A549 (cell line): Measurements from ENCODE around the gene TSPAN15. TPM values are rescaled to one million over a fixed set of nuclear protein-coding genes. Genes with fewer than 3 reads are reported as not detected.

Experiments
- ATAC-seq, 2 experiments: fragments of 200-7000 bp in 1 of 2; fragments of >200 bp in 1 of 2; cut with Nextera tagmentation in 1 of 2; cut with Tn5 transposase in 1 of 2; 3 replicates each; pipeline versions ENCODE4 v1.8.0 to v1.9.1; 2018 to 2020; ENCODE audit warnings: mild to moderate bottlenecking in 1 of 2, moderate library complexity in 1 of 2
- CTCF ChIA-PET: fragments of 300-600 bp; sonication (Branson Sonifier 250); formaldehyde crosslinking; extraction: SDS; loops from one replicate; lab custom pipeline; 2021; ENCODE audit warnings: antibody characterized with exemption, inconsistent platforms; lab: Yijun Ruan, JAX
- POLR2A ChIA-PET: fragments of 350-600 bp; formaldehyde crosslinking; extraction: SDS; loops from one replicate; lab custom pipeline; 2021; ENCODE audit warnings: antibody characterized with exemption, inconsistent platforms; lab: Yijun Ruan, JAX
- DNase-seq, 2 experiments: peaks; one replicate each; pipeline versions ENCODE4 v3.0.0 to v3.0.0-alpha.2; 2011 to 2016; ENCODE audit warnings: low read depth in 1 of 2, low spot score in 1 of 2
- FAIRE-seq: peaks from 2 replicates; lab custom pipeline; 2011; peaks lifted over from hg19 to GRCh38; lab: Jason Lieb, UNC
- H3K27ac ChIP-seq, 2 experiments: fragments of >200 bp; sonication (Bioruptor Twin); formaldehyde crosslinking; 3 replicates each; pipeline ENCODE4 v1.5.1; 2016 to 2017
- H3K4me1 ChIP-seq: fragments of >200 bp; sonication (Bioruptor Twin); formaldehyde crosslinking; 3 replicates; pipeline ENCODE4 v1.6.1; 2016
- H3K4me2 ChIP-seq: fragments of >200 bp; sonication (Bioruptor Twin); formaldehyde crosslinking; 3 replicates; pipeline ENCODE4 v1.6.1; 2016
- H3K4me3 ChIP-seq: fragments of >200 bp; sonication (Bioruptor Twin); formaldehyde crosslinking; 3 replicates; pipeline ENCODE4 v1.5.1; 2016
- H3K9me3 ChIP-seq: fragments of >200 bp; sonication (Bioruptor Twin); formaldehyde crosslinking; 3 replicates; pipeline ENCODE4 v1.6.1; 2016
- BHLHE40 ChIP-seq: IDR thresholded peaks from 2 replicates; pipeline ENCODE4 v1.6.1; 2012; ENCODE audit warnings: low read depth, low read length, inconsistent platforms
- CEBPB ChIP-seq, 2 experiments: fragments of >200 bp in 1 of 2; sonication (Bioruptor Twin) in 1 of 2; formaldehyde crosslinking in 1 of 2; IDR thresholded peaks; 2 replicates each; pipeline ENCODE4 v1.6.1; 2012 to 2016
- CHD4 ChIP-seq: fragments of 200-600 bp; sonication (generic); IDR thresholded peaks from 2 replicates; pipeline ENCODE4 v1.6.1; 2016; ENCODE audit warnings: antibody characterized with exemption, mild to moderate bottlenecking, borderline replicate concordance
- EP300 ChIP-seq, 2 experiments: fragments of >200 bp; sonication (Bioruptor Twin); formaldehyde crosslinking; IDR thresholded peaks; 2 replicates in 1 of 2; 3 replicates in 1 of 2; pipeline ENCODE4 v1.6.1; 2016 to 2017
- FOSB ChIP-seq: fragments of 250-450 bp; sonication (Bioruptor Pico); IDR thresholded peaks from 2 replicates; pipeline ENCODE4 v1.5.0; 2020; ENCODE audit warnings: mild to moderate bottlenecking, moderate library complexity
- FOSL2 ChIP-seq, 2 experiments: fragments of 450-650 bp in 1 of 2; fragments of >200 bp in 1 of 2; sonication (Bioruptor Twin) in 1 of 2; formaldehyde crosslinking; IDR thresholded peaks; 2 replicates each; pipeline versions ENCODE4 v1.5.0 to v1.6.1; 2016 to 2020; ENCODE audit warnings: mild to moderate bottlenecking in 1 of 2, moderate library complexity in 1 of 2
- FOXS1 ChIP-seq: fragments of 250-450 bp; sonication (Bioruptor Pico); IDR thresholded peaks from 2 replicates; pipeline ENCODE4 v1.5.0; 2020; ENCODE audit warnings: mild to moderate bottlenecking, moderate library complexity
- HOXB13 ChIP-seq: fragments of 250-450 bp; sonication (Bioruptor Pico); IDR thresholded peaks from 2 replicates; pipeline ENCODE4 v1.5.0; 2020; ENCODE audit warnings: low read depth, mild to moderate bottlenecking, moderate library complexity
- HOXB5 ChIP-seq: fragments of 250-450 bp; sonication (Bioruptor Pico); IDR thresholded peaks from 2 replicates; pipeline ENCODE4 v1.5.0; 2020; ENCODE audit warnings: mild to moderate bottlenecking, moderate library complexity
- KDM5A ChIP-seq: fragments of 200-600 bp; sonication (generic); IDR thresholded peaks from 2 replicates; pipeline ENCODE4 v1.6.1; 2016; ENCODE audit warnings: antibody characterized with exemption, mild to moderate bottlenecking
- MAFK ChIP-seq: fragments of 450-650 bp; IDR thresholded peaks from 2 replicates; pipeline ENCODE4 v1.6.1; 2014; ENCODE audit not compliant: partially characterized antibody
- NFE2L2 ChIP-seq: fragments of 150-350 bp; conservative IDR thresholded peaks from 2 replicates; pipeline ENCODE4 v1.6.1; 2014; ENCODE audit warnings: low read length
- NR3C1 ChIP-seq: fragments of >200 bp; sonication (Bioruptor Twin); formaldehyde crosslinking; IDR thresholded peaks from 3 replicates; pipeline ENCODE4 v1.6.1; 2017
- POLR2A ChIP-seq: IDR thresholded peaks from 2 replicates; pipeline ENCODE4 v1.6.1; 2012; ENCODE audit warnings: mild to moderate bottlenecking, low read length
- RAD21 ChIP-seq, 2 experiments: fragments of >200 bp in 1 of 2; sonication (Bioruptor Twin) in 1 of 2; formaldehyde crosslinking in 1 of 2; IDR thresholded peaks in 1 of 2; conservative IDR thresholded peaks in 1 of 2; 2 replicates in 1 of 2; 3 replicates in 1 of 2; pipeline ENCODE4 v1.6.1; 2012 to 2018; ENCODE audit warnings: inconsistent platforms in 1 of 2
- RCOR1 ChIP-seq: fragments of 150-350 bp; IDR thresholded peaks from 2 replicates; pipeline ENCODE4 v1.6.1; 2014; ENCODE audit warnings: antibody characterized with exemption, low read length, low read depth
- REST ChIP-seq: fragments of 200-600 bp; sonication (generic); IDR thresholded peaks from 2 replicates; pipeline ENCODE4 v1.6.1; 2016; ENCODE audit warnings: antibody characterized with exemption, mild to moderate bottlenecking, moderate library complexity
- TFCP2L1 ChIP-seq: fragments of 250-450 bp; sonication (Bioruptor Pico); IDR thresholded peaks from 2 replicates; pipeline ENCODE4 v1.5.0; 2021; ENCODE audit warnings: mild to moderate bottlenecking
- USF2 ChIP-seq: fragments of 450-650 bp; IDR thresholded peaks from 2 replicates; pipeline ENCODE4 v1.6.1; 2014; ENCODE audit warnings: antibody characterized with exemption
- ZNF302 ChIP-seq: fragments of 250-450 bp; sonication (Bioruptor Pico); IDR thresholded peaks from 2 replicates; pipeline ENCODE4 v1.9.0; 2021; ENCODE audit warnings: inconsistent platforms, mild to moderate bottlenecking, moderate library complexity
- ZSCAN20 ChIP-seq: fragments of 250-450 bp; sonication (Bioruptor Pico); IDR thresholded peaks from 2 replicates; pipeline ENCODE4 v1.8.0; 2022; ENCODE audit warnings: mild to moderate bottlenecking, moderate library complexity
- WGBS: methylation state at CpG from one replicate; pipeline ENCODE4 v1.1.6; 2017; ENCODE audit errors: missing lambda C conversion rate; 5-methylcytosine and 5-hydroxymethylcytosine counted together
- polyA plus RNA-seq, 4 experiments: library from polyadenylated mRNA; depleted of rRNA in 3 of 4; stranded (reverse); fragments of >200 nt; fragmentation: RNase III in 1 of 4; extraction: RNeasy Plus Mini Kit Qiagen cat#74134 plus additional on column Dnase treatment in 1 of 4; gene quantifications; 2 replicates in 3 of 4; 3 replicates in 1 of 4; pipeline ENCODE4 v1.2.3, GENCODE V29; 2011 to 2017
- TF ChIP-seq, protein P1 (sequence below): fragments of >200 bp; sonication (Bioruptor Twin); formaldehyde crosslinking; IDR thresholded peaks from 3 replicates; pipeline ENCODE4 v1.6.1; 2016
- TF ChIP-seq, protein P2 (sequence below): fragments of >200 bp; sonication (Bioruptor Twin); formaldehyde crosslinking; IDR thresholded peaks from 2 replicates; pipeline ENCODE4 v1.6.1; 2016

The TSPAN15 gene
- polyA plus RNA-seq, 2 of the 4 experiments (the other 2 are of a cell fraction): 49.3 to 89.6 TPM

GRCh38 chr10:69425511-69426298 lies 25.6 kb upstream of the TSPAN15 start:
- ATAC-seq (no peak), FAIRE-seq (no peak), DNase-seq (no peak)
- ChIA-PET POLR2A (no interaction called here), CTCF (interaction anchor here (0.8 to 4.9 kb wide), 13 partner anchors 10 to 215 kb away, joined by 3 to 90 read pairs (median 7); partner anchors contain the start of gene TSPAN15)
- Histone ChIP-seq H3K4me2 (peak overlapping the region; percentile 20; the same call in 2 of the 3 replicates), H3K4me1 (peaks cover 20% of the 10 kb centered on the region), H3K9me3 (no peaks in the 10 kb centered on the region), H3K27ac (peak overlapping the region; percentile 45 to 50), H3K4me3 (no peak overlapping the region)
- 68% methylated on average over 5 of the region's 5 CpGs for WGBS
- TF ChIP-seq CEBPB (IDR thresholded peaks at IDR 0.05): peak in 1 of 2 experiments; percentile 19; a peak in 1 of 4 replicates
- TF ChIP-seq HOXB13: no peak
- TF ChIP-seq USF2: peak; percentile 65
- TF ChIP-seq RAD21 (conservative IDR thresholded peaks at IDR 0.05 in 1 of 2, IDR thresholded peaks at IDR 0.05 in 1 of 2): no peak
- TF ChIP-seq RCOR1: no peak
- no peak for TF ChIP-seq NFE2L2

DNA sequence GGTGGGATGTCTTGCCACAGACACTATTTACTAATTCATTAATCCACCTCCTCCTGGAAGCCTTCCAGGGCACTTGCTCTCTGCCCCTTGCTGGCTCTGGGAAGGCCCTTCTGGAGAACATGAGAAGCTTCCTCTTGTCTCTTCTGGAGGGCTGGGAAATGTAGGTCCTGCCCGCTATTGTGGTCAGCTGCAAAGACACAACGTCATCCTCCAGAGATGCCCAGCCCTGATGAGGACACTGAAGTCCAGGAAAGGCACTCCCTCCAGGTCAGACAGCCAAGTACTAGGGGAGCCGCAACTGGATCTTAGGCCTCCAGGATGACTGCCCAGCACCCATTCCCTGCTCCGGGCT lies 24.9 kb upstream of the TSPAN15 start:
- ATAC-seq: peak; percentile 18 to 47; a peak in 3 of 6 replicates
- no peak for FAIRE-seq
- H3K27ac ChIP-seq: peak overlapping the region; percentile 45 to 50
- no peak for TF ChIP-seq HOXB5 (CRISPR knock-in tag)
- TF ChIP-seq ZSCAN20 (CRISPR knock-in tag): no peak
- TF ChIP-seq, protein P1, sequence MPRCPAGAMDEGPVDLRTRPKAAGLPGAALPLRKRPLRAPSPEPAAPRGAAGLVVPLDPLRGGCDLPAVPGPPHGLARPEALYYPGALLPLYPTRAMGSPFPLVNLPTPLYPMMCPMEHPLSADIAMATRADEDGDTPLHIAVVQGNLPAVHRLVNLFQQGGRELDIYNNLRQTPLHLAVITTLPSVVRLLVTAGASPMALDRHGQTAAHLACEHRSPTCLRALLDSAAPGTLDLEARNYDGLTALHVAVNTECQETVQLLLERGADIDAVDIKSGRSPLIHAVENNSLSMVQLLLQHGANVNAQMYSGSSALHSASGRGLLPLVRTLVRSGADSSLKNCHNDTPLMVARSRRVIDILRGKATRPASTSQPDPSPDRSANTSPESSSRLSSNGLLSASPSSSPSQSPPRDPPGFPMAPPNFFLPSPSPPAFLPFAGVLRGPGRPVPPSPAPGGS: no peak
- no peak for TF ChIP-seq FOXS1 (CRISPR knock-in tag)
- TF ChIP-seq KDM5A: no peak
- TF ChIP-seq FOSL2 (IDR thresholded peaks at IDR 0.05): no peak
- TF ChIP-seq FOSL2 (CRISPR knock-in tag; IDR thresholded peaks at IDR 0.05): no peak
- no peak for TF ChIP-seq EP300 (IDR thresholded peaks at IDR 0.05)
- no peak for TF ChIP-seq RCOR1
- no peak for TF ChIP-seq TFCP2L1 (CRISPR knock-in tag)
- TF ChIP-seq, all 56 proteins: peak for 0
- peak in 1 of 2 experiments; percentile 38 for DNase-seq
- ChIA-PET CTCF (interaction anchor here (0.6 to 4.9 kb wide), 18 partner anchors 9 to 335 kb away, joined by 3 to 90 read pairs (median 5); partner anchors contain the start of gene TSPAN15), POLR2A (no interaction called here)
- Histone ChIP-seq H3K4me2 (peak overlapping the region; percentile 20; the same call in 2 of the 3 replicates), H3K9me3 (no peaks in the 10 kb centered on the region), H3K4me3 (no peak overlapping the region), H3K4me1 (peaks cover 20% of the 10 kb centered on the region)
- 88% methylated on average over 4 of the region's 4 CpGs for WGBS

DNA sequence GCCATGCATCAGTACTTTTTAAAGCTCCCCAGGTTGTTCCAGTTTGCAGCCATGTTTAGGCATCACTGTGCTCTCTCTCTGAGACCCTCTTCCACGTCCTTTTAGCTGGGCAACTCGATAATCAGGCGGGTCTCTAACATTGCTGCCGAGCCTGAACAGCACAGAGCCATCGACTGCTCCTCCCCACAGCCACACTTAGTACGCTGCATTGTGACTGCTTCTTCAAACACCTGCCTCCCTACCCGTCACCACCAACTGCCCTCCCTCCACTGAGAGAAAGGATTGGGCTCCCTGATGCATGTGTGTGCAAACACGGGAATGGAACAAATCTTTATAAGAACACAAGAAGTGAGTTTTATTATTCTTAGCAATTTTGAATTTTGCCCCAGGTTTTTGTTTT lies 23.1 kb upstream of the TSPAN15 start:
- POLR2A ChIA-PET: no interaction called here
- 91% methylated on average over 8 of the region's 8 CpGs for WGBS
- CTCF ChIA-PET: interaction anchor here (1.0 to 4.9 kb wide), 23 partner anchors 7 to 318 kb away, joined by 3 to 90 read pairs (median 7); partner anchors contain the start of genes TACR2 and TSPAN15

More for the DNA sequence above, 23.1 kb upstream of the TSPAN15 start:
- Histone ChIP-seq H3K4me1 (peaks cover 20% of the 10 kb centered on the region), H3K9me3 (no peaks in the 10 kb centered on the region), H3K27ac (peak overlapping the region in 1 of 2 experiments; percentile 54; a peak in 3 of 6 replicates), H3K4me3 (no peak overlapping the region), H3K4me2 (no peak overlapping the region)
- no peak for FAIRE-seq
- no peak for DNase-seq
- TF ChIP-seq CHD4: no peak
- no peak for TF ChIP-seq MAFK
- no peak for TF ChIP-seq ZNF302 (CRISPR knock-in tag)
- TF ChIP-seq, protein P2, sequence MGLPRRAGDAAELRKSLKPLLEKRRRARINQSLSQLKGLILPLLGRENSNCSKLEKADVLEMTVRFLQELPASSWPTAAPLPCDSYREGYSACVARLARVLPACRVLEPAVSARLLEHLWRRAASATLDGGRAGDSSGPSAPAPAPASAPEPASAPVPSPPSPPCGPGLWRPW: no peak
- TF ChIP-seq, protein P1: no peak
- TF ChIP-seq TFCP2L1 (CRISPR knock-in tag): no peak
- TF ChIP-seq FOSB: no peak
- no peak for TF ChIP-seq NR3C1
- TF ChIP-seq EP300 (IDR thresholded peaks at IDR 0.05): no peak
- no peak for TF ChIP-seq FOSL2 (IDR thresholded peaks at IDR 0.05)
- TF ChIP-seq FOSL2 (CRISPR knock-in tag; IDR thresholded peaks at IDR 0.05): no peak
- no peak for TF ChIP-seq POLR2A
- no peak for TF ChIP-seq BHLHE40
- no peak for TF ChIP-seq REST
- no peak for ATAC-seq
